Activated CD8-positive, alpha-beta T cell treated with anti-CD3 and anti-CD28 coated beads for 36 hours (primary cell): ENCODE measurements around the gene TTLL5. TPM values are rescaled to one million over a fixed set of nuclear protein-coding genes. Genes with fewer than 3 reads are reported as not detected.

Experiments used
- ATAC-seq: fragments of 200-7000 bp; cut with Tn5 transposase; one replicate; pipeline ENCODE4 v1.10.0; 2021; ENCODE audit warnings: mild to moderate bottlenecking, moderate library complexity
- CTCF ChIA-PET: fragments of 350-600 bp; sonication (Branson Sonifier 250); formaldehyde crosslinking; loops from one replicate; lab custom pipeline; 2021; ENCODE audit warnings: antibody characterized with exemption; lab: Charles Lee
- POLR2A ChIA-PET: fragments of 350-600 bp; sonication (Branson Sonifier 250); formaldehyde crosslinking; loops from one replicate; lab custom pipeline; 2021; ENCODE audit warnings: antibody characterized with exemption; lab: Charles Lee
- DNase-seq: peaks from one replicate; pipeline ENCODE4 v3.0.0-alpha.2; 2020
- H3K27ac Mint-ChIP-seq: one replicate; pipeline ENCODE4 v1.8.0; 2021; ENCODE audit warnings: mild to moderate bottlenecking, mixed read lengths
- H3K27me3 Mint-ChIP-seq: one replicate; pipeline ENCODE4 v1.8.0; 2021; ENCODE audit warnings: mixed read lengths
- H3K36me3 Mint-ChIP-seq: one replicate; pipeline ENCODE4 v1.8.0; 2021; ENCODE audit warnings: low read depth, mixed read lengths
- H3K4me1 Mint-ChIP-seq: one replicate; pipeline ENCODE4 v1.8.0; 2021; ENCODE audit warnings: low read depth, mixed read lengths
- H3K4me3 Mint-ChIP-seq: one replicate; pipeline ENCODE4 v1.8.0; 2021; ENCODE audit warnings: mild to moderate bottlenecking, moderate library complexity, mixed read lengths
- H3K9me3 Mint-ChIP-seq: one replicate; pipeline ENCODE4 v1.8.0; 2021; ENCODE audit warnings: mixed read lengths
- CTCF ChIP-seq: fragments of 200-600 bp; IDR thresholded peaks from one replicate; pipeline ENCODE4 v1.8.0; 2022; ENCODE audit warnings: antibody characterized with exemption, mild to moderate bottlenecking
- intact Hi-C: fragments of 100-400 bp; cut with micrococcal nuclease; formaldehyde crosslinking; loops from one replicate; pipeline ENCODE4 v1.10.0; 2022
- total RNA-seq, 2 experiments: library from RNA; stranded (reverse); gene quantifications; one replicate each; pipeline ENCODE4 v1.2.3, GENCODE V29; 2021

The TTLL5 gene
- total RNA-seq, 2 experiments from 2014 or later, result 23.6 to 27.2 TPM

- no peak for TF ChIP-seq CTCF
- Mint-ChIP-seq H3K9me3 (no peaks in the 10 kb centered on the region), H3K27me3 (no peaks in the 10 kb centered on the region), H3K36me3 (peaks cover 23% of the 10 kb centered on the region), H3K27ac (no peak overlapping the region), H3K4me1 (peaks cover 5% of the 10 kb centered on the region), H3K4me3 (no peak overlapping the region)
- POLR2A ChIA-PET, result interaction anchor here (1.2 kb wide), 1 partner anchor 85 kb away, joined by 3 read pairs; no protein-coding TSS in a partner anchor
- CTCF ChIA-PET, result interaction anchor here (0.7 to 13.1 kb wide), 47 partner anchors 8 to 1958 kb away, joined by 3 to 281 read pairs (median 4); partner anchors contain the start of gene FLVCR2
- intact Hi-C loops, result loop anchor here (5.0 to 10.0 kb wide), 2 partner anchors 159 to 346 kb away; no protein-coding TSS in a partner anchor
- no peak for ATAC-seq
- no peak for DNase-seq
These were observed 7.5 kb upstream of the TTLL5 start for GRCh38 chr14:75653563-75653962.

- H3K4me3 Mint-ChIP-seq, result no peak overlapping the region
- DNase-seq (peak; percentile 89), ATAC-seq (peak; percentile 98)
- ChIA-PET POLR2A (interaction anchor here (1.1 to 1.2 kb wide), 2 partner anchors 76 to 86 kb away, joined by 3 to 5 read pairs; no protein-coding TSS in a partner anchor), CTCF (interaction anchor here (0.7 to 13.1 kb wide), 61 partner anchors 9 to 1957 kb away, joined by 3 to 281 read pairs (median 4); partner anchors contain the start of gene FLVCR2)
- no peaks in the 10 kb centered on the region for H3K9me3 Mint-ChIP-seq
- peaks cover 9% of the 10 kb centered on the region for H3K4me1 Mint-ChIP-seq
- no peaks in the 10 kb centered on the region for H3K27me3 Mint-ChIP-seq
- no peak overlapping the region for H3K27ac Mint-ChIP-seq
- intact Hi-C loops, result loop anchor here (1.0 to 10.0 kb wide), 3 partner anchors 77 to 347 kb away; no protein-coding TSS in a partner anchor
- H3K36me3 Mint-ChIP-seq, result peaks cover 22% of the 10 kb centered on the region
- TF ChIP-seq CTCF, result peak; percentile 95
These were observed 6.8 kb upstream of the TTLL5 start for GRCh38 chr14:75654127-75654732.

- CTCF ChIA-PET, result interaction anchor here (0.8 to 13.1 kb wide), 37 partner anchors 9 to 354 kb away, joined by 3 to 281 read pairs (median 5); partner anchors contain the start of gene FLVCR2
- H3K4me3 Mint-ChIP-seq, result no peak overlapping the region
- intact Hi-C loops, result loop anchor here (10.0 kb wide), 1 partner anchor 160 kb away; no protein-coding TSS in a partner anchor
- no peak for TF ChIP-seq CTCF
- no peaks in the 10 kb centered on the region for H3K9me3 Mint-ChIP-seq
- no peaks in the 10 kb centered on the region for H3K27me3 Mint-ChIP-seq
- no peak overlapping the region for H3K27ac Mint-ChIP-seq
- H3K4me1 Mint-ChIP-seq, result peaks cover 13% of the 10 kb centered on the region
- peaks cover 11% of the 10 kb centered on the region for H3K36me3 Mint-ChIP-seq
- POLR2A ChIA-PET, result interaction anchor here (1.1 kb wide), 1 partner anchor 77 kb away, joined by 5 read pairs; no protein-coding TSS in a partner anchor
- DNase-seq (no peak), ATAC-seq (no peak)
These were observed 5.8 kb upstream of the TTLL5 start for GRCh38 chr14:75655235-75655634.

DNA sequence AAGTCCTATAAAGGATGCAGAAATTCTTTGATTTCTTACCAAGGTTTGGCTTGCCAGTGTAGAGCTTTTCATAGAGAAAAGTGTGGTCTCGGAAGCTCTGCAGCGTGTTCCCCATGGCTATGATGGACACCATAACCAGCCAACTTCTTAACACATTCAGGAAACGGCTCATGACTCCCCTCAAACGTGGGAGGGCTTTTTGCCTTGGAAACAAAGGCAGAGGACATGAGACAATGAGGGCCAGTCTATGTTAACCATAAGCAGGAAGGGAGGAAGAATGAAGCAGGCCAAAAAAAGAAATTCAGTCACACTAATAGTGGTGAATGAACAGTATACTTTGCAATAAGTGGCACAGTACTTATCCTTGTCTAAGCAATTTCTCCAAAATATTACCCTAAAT, 3.7 kb upstream of the TTLL5 start:
- Mint-ChIP-seq H3K9me3 (no peaks in the 10 kb centered on the region), H3K27ac (no peak overlapping the region), H3K36me3 (peaks cover 4% of the 10 kb centered on the region), H3K4me3 (no peak overlapping the region), H3K27me3 (no peaks in the 10 kb centered on the region), H3K4me1 (peaks cover 15% of the 10 kb centered on the region)
- DNase-seq (no peak), ATAC-seq (no peak)
- no peak for TF ChIP-seq CTCF
- POLR2A ChIA-PET, result interaction anchor here (0.5 kb wide), 1 partner anchor 28 kb away, joined by 4 read pairs; no protein-coding TSS in a partner anchor
- CTCF ChIA-PET, result interaction anchor here (0.8 to 13.1 kb wide), 7 partner anchors 37 to 169 kb away, joined by 3 to 281 read pairs (median 3); partner anchors contain the start of gene FLVCR2
- intact Hi-C loops, result loop anchor here (10.0 kb wide), 1 partner anchor 163 kb away; no protein-coding TSS in a partner anchor
